ENCODE data around the gene FAM107B. TPM values are rescaled to one million over a fixed set of nuclear protein-coding genes. Genes with fewer than 3 reads are reported as not detected.
A peak's percentile ranks its signal among the peaks of the same experiment; 100 is the strongest.

Gene FAM107B
- total and polyA plus RNA-seq, 2 experiments from 2014 or later: 85.5 to 85.9 TPM

DNA sequence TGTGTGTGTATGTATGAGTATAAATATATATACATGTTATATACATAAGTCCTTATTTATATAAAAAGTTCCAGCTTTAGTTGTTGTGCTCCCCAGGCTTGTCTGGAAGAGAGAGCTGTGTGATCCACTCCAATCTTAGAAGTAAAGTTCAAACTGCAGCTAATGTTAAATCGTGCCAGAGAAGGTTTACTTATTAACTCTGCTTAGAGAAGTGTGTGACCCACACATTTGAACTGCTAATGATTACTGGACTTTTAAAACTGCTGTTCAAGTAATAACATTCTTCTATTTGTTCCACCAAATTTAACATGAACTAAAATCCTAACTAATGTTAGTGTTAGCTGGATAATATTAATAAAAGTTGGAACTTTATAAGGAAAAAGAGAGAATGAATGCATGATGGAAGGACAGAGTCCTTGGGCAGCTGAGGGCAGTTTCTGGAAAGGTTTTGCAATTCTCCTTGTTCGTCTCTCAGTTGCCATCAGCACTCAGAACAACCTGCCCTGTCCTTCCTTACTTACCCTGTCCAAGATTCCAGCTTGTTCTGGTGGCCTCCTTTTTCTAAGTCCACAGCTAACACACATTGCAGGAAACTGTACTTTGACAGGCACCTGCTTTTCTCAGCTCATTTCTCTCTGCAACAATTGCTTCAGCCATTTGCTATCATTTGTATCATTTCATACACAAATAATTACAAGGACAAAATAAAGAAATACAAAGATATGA is 162.6 kb downstream of the FAM107B start:
- Histone ChIP-seq H3K9me2 (replicated peaks; ENCODE audit: insufficient read depth) (no peaks in the 10 kb centered on the region), H2AFZ (no peak overlapping the region), H3K4me1 (ENCODE audit: insufficient read depth) (peaks cover 15% of the 10 kb centered on the region), H3K9me3 (ENCODE audit: low read depth) (no peaks in the 10 kb centered on the region), H3K27me3 (no peaks in the 10 kb centered on the region), H3K4me2 (peak overlapping the region; percentile 47), H3K27ac (peak overlapping the region; percentile 68), H3K79me2 (no peaks in the 10 kb centered on the region), H3K36me3 (replicated peaks; ENCODE audit: insufficient read depth, low read depth) (no peaks in the 10 kb centered on the region), H3K4me3 (no peak overlapping the region), H4K20me1 (ENCODE audit: insufficient read depth, poor library complexity, severe bottlenecking) (no peaks in the 10 kb centered on the region)
- DNase-seq (ENCODE audit: low spot score): peak; percentile 51
- WGBS (ENCODE audit: low lambda C conversion rate, missing lambda C conversion rate): 20% methylated on average over 2 of the region's 2 CpGs
- TF ChIP-seq EZH2 (IDR thresholded peaks at IDR 0.05; ENCODE audit: borderline replicate concordance) (no peak), CTCF (IDR thresholded peaks at IDR 0.05; ENCODE audit: poor library complexity) (no peak), EZH2phosphoT487 (IDR thresholded peaks at IDR 0.05; ENCODE audit: low read depth, severe bottlenecking, unreplicated experiment) (no peak)

DNA sequence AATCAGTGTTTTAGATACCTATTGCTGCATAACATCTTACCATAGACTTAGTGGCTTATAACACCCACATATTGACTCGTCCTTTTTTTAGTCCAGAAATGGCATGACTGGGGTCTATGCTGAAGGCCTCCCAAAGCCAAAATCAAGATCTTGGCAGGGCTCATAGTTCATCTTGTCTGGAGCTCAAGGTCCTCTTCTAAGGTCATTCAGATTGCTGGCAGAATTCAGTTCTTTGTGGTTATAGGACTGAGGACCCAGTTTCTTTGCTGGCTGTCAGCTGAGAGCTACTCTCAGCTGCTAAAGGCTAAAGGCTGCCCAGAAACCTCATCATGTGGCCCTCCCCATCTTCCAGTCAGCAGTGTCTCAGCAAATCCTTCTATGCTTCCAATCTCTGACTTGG is 165.5 kb downstream of the FAM107B start:
- Histone ChIP-seq H3K27ac (no peak overlapping the region), H3K79me2 (no peaks in the 10 kb centered on the region), H3K9me3 (ENCODE audit: low read depth) (no peaks in the 10 kb centered on the region), H3K27me3 (no peaks in the 10 kb centered on the region), H3K36me3 (replicated peaks; ENCODE audit: insufficient read depth, low read depth) (no peaks in the 10 kb centered on the region), H3K9me2 (replicated peaks; ENCODE audit: insufficient read depth) (no peaks in the 10 kb centered on the region), H3K4me2 (no peak overlapping the region), H3K4me3 (no peak overlapping the region), H3K4me1 (ENCODE audit: insufficient read depth) (peaks cover 19% of the 10 kb centered on the region), H2AFZ (no peak overlapping the region), H4K20me1 (ENCODE audit: insufficient read depth, poor library complexity, severe bottlenecking) (no peaks in the 10 kb centered on the region)
- no peak for TF ChIP-seq CTCF (IDR thresholded peaks at IDR 0.05; ENCODE audit: poor library complexity)
- no peak for TF ChIP-seq EZH2phosphoT487 (IDR thresholded peaks at IDR 0.05; ENCODE audit: low read depth, severe bottlenecking, unreplicated experiment)
- no peak for TF ChIP-seq EZH2 (IDR thresholded peaks at IDR 0.05; ENCODE audit: borderline replicate concordance)
- WGBS (ENCODE audit: low lambda C conversion rate, missing lambda C conversion rate): 80% methylated on average over 1 of the region's 1 CpG
- no peak for DNase-seq (ENCODE audit: low spot score)

GRCh38 chr10:14608381-14609001 is 166.2 kb downstream of the FAM107B start:
- 89% methylated on average over 4 of the region's 4 CpGs for WGBS (ENCODE audit: low lambda C conversion rate, missing lambda C conversion rate)
- Histone ChIP-seq H3K4me2 (no peak overlapping the region), H3K4me3 (no peak overlapping the region), H2AFZ (no peak overlapping the region), H3K27me3 (no peaks in the 10 kb centered on the region), H4K20me1 (ENCODE audit: insufficient read depth, poor library complexity, severe bottlenecking) (no peaks in the 10 kb centered on the region), H3K27ac (peak overlapping the region; percentile 32), H3K9me2 (replicated peaks; ENCODE audit: insufficient read depth) (no peaks in the 10 kb centered on the region), H3K9me3 (ENCODE audit: low read depth) (no peaks in the 10 kb centered on the region), H3K4me1 (ENCODE audit: insufficient read depth) (peaks cover 19% of the 10 kb centered on the region), H3K79me2 (peaks cover 2% of the 10 kb centered on the region), H3K36me3 (replicated peaks; ENCODE audit: insufficient read depth, low read depth) (no peaks in the 10 kb centered on the region)
- no peak for TF ChIP-seq EZH2 (IDR thresholded peaks at IDR 0.05; ENCODE audit: borderline replicate concordance)
- no peak for TF ChIP-seq CTCF (IDR thresholded peaks at IDR 0.05; ENCODE audit: poor library complexity)
- no peak for TF ChIP-seq EZH2phosphoT487 (IDR thresholded peaks at IDR 0.05; ENCODE audit: low read depth, severe bottlenecking, unreplicated experiment)
- no peak for DNase-seq (ENCODE audit: low spot score)

All from hepatocyte (in vitro differentiated cells).